Transverse colon (tissue), 4 donors: Measurements from ENCODE around the gene EFCAB7. TPM values are rescaled to one million over a fixed set of nuclear protein-coding genes. Genes with fewer than 3 reads are reported as not detected.

Experiments used
- DNase-seq: peaks from one replicate; pipeline ENCODE4 v3.0.0-alpha.2; 2019
- H3K27ac ChIP-seq, 4 donors: fragments of 200-600 bp; sonication (generic); 2 replicates each; pipeline ENCODE4 v1.5.1; 2016 to 2018; ENCODE audit warnings: inconsistent platforms in 4 of 4
- H3K27me3 ChIP-seq: fragments of 200-600 bp; sonication (generic); 2 replicates; pipeline ENCODE4 v1.5.1; 2017; ENCODE audit warnings: inconsistent platforms
- H3K36me3 ChIP-seq, 4 donors: fragments of 200-600 bp; sonication (generic); 2 replicates each; pipeline ENCODE4 v1.5.1; 2017 to 2019; ENCODE audit warnings: inconsistent platforms in 4 of 4
- H3K4me1 ChIP-seq, 4 donors: fragments of 200-600 bp; sonication (generic); 2 replicates each; pipeline ENCODE4 v1.5.1; 2017 to 2020; ENCODE audit warnings: inconsistent platforms in 4 of 4
- H3K4me3 ChIP-seq, 4 donors: fragments of 200-600 bp; sonication (generic); 1 replicate in 1 of 4; 2 replicates in 3 of 4; pipeline versions ENCODE4 v1.5.1 to v1.6.1; 2017 to 2019; ENCODE audit warnings: inconsistent platforms in 4 of 4
- H3K9me3 ChIP-seq, 2 donors: fragments of 200-600 bp; sonication (generic); 2 replicates each; pipeline ENCODE4 v1.5.1; 2017 to 2019; ENCODE audit warnings: inconsistent platforms in 2 of 2
- EP300 ChIP-seq: sonication (generic); formaldehyde crosslinking; IDR thresholded peaks from one replicate; pipeline ENCODE4 v1.6.1; 2017; ENCODE audit warnings: antibody characterized with exemption, low read depth
- POLR2A ChIP-seq: fragments of 450-650 bp; IDR thresholded peaks from one replicate; pipeline ENCODE4 v1.6.1; 2016; ENCODE audit warnings: antibody characterized with exemption, mild to moderate bottlenecking, moderate library complexity
- POLR2AphosphoS5 ChIP-seq, 3 donors: sonication (generic); formaldehyde crosslinking; IDR thresholded peaks; one replicate each; pipeline ENCODE4 v1.6.1; 2016; ENCODE audit warnings: antibody characterized with exemption in 3 of 3
- WGBS, 2 donors: methylation state at CpG; one replicate each; pipeline ENCODE4 v1.1.5; 2018; ENCODE audit warnings: low coverage in 1 of 2; 5-methylcytosine and 5-hydroxymethylcytosine counted together
- in situ Hi-C, 4 donors: fragments of 200-750 bp; cut with MboI; loops; one replicate each; pipeline versions ENCODE4 v1.15.0 to v1.15.1; 2017; ENCODE audit warnings: low sequenced_read_pairs in 3 of 4, low pct_ligation_motif_present in 1 of 4, low pct_unique_long_range_greater_than_20kb in 1 of 4
- intact Hi-C: fragments of 100-400 bp; cut with DNase I; formaldehyde crosslinking; loops from one replicate; pipeline ENCODE4 v1.15.1; 2023; ENCODE audit warnings: low total_unique reads
- total RNA-seq, 4 donors: library from RNA; depleted of rRNA; stranded (reverse); fragments of >200 nt; gene quantifications; one replicate each; pipeline ENCODE4 v1.1.0, GENCODE V29; 2016
- TF ChIP-seq, protein P1 (sequence below), 5 experiments: fragments of 200-600 bp in 3 of 5; fragments of 450-650 bp in 2 of 5; sonication (generic) in 3 of 5; IDR thresholded peaks; 1 replicate in 2 of 5; 2 replicates in 3 of 5; pipeline ENCODE4 v1.5.1; 2016 to 2017; ENCODE audit warnings: antibody characterized with exemption in 5 of 5, inconsistent platforms in 3 of 5, mild to moderate bottlenecking in 2 of 5, moderate library complexity in 1 of 5

The EFCAB7 gene
- total RNA-seq, 4 donors from 2014 or later, result 3.8 to 6.4 (median 4.2) TPM; not detected in 1

GRCh38 chr1:63617450-63617849, 94.1 kb downstream of the EFCAB7 start:
- Histone ChIP-seq H3K9me3 (no peaks in the 10 kb centered on the region), H3K4me3 (no peak overlapping the region), H3K27me3 (no peaks in the 10 kb centered on the region), H3K36me3 (no peaks in the 10 kb centered on the region), H3K27ac (no peak overlapping the region), H3K4me1 (peaks cover 0 to 9% (median 2%) of the 10 kb centered on the region in 4 donors)
- TF ChIP-seq POLR2AphosphoS5 (IDR thresholded peaks at IDR 0.05) (no peak), POLR2A (no peak), EP300 (no peak)
- TF ChIP-seq, protein P1, sequence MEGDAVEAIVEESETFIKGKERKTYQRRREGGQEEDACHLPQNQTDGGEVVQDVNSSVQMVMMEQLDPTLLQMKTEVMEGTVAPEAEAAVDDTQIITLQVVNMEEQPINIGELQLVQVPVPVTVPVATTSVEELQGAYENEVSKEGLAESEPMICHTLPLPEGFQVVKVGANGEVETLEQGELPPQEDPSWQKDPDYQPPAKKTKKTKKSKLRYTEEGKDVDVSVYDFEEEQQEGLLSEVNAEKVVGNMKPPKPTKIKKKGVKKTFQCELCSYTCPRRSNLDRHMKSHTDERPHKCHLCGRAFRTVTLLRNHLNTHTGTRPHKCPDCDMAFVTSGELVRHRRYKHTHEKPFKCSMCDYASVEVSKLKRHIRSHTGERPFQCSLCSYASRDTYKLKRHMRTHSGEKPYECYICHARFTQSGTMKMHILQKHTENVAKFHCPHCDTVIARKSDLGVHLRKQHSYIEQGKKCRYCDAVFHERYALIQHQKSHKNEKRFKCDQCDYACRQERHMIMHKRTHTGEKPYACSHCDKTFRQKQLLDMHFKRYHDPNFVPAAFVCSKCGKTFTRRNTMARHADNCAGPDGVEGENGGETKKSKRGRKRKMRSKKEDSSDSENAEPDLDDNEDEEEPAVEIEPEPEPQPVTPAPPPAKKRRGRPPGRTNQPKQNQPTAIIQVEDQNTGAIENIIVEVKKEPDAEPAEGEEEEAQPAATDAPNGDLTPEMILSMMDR (IDR thresholded peaks at IDR 0.05), result no peak
- intact Hi-C loops (loop anchor here (5.0 kb wide), 1 partner anchor 630 kb away; no protein-coding TSS in a partner anchor), in situ Hi-C loops (loop anchor here in 3 of 4 donors (5.0 to 25.0 kb wide), 5 partner anchors 517 to 627 kb away; no protein-coding TSS in a partner anchor)
- 83 to 90% methylated on average over 1 to 6 of the region's 6 CpGs for WGBS, 2 donors
- DNase-seq, result no peak

DNA sequence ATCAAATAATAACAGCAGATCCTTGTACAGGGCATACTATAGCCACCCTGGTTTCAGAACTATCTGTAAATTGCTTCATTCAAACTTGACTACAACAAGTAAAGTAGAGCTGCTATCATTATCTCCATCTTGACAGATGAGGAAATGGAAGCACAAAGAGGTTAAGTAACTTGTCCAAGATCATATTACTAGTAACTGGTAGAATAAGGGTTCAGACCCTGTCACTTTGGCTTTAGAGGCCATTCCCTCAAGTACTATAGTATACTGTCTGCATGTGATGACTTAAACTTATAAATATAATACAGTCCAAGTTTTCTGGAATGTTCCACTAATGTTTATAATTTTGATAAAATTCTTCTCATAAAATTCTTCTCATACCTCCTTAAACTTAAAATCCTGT, 94.7 kb downstream of the EFCAB7 start:
- Histone ChIP-seq H3K9me3 (no peaks in the 10 kb centered on the region), H3K4me1 (peaks cover 0 to 9% (median 2%) of the 10 kb centered on the region in 4 donors), H3K4me3 (no peak overlapping the region), H3K27ac (no peak overlapping the region), H3K36me3 (no peaks in the 10 kb centered on the region), H3K27me3 (no peaks in the 10 kb centered on the region)
- no peak for DNase-seq
- TF ChIP-seq POLR2AphosphoS5 (IDR thresholded peaks at IDR 0.05) (no peak), POLR2A (no peak), EP300 (no peak)
- TF ChIP-seq, protein P1 (IDR thresholded peaks at IDR 0.05), result no peak
- intact Hi-C loops (loop anchor here (5.0 kb wide), 1 partner anchor 629 kb away; no protein-coding TSS in a partner anchor), in situ Hi-C loops (loop anchor here in 3 of 4 donors (5.0 to 25.0 kb wide), 5 partner anchors 517 to 627 kb away; no protein-coding TSS in a partner anchor)

DNA sequence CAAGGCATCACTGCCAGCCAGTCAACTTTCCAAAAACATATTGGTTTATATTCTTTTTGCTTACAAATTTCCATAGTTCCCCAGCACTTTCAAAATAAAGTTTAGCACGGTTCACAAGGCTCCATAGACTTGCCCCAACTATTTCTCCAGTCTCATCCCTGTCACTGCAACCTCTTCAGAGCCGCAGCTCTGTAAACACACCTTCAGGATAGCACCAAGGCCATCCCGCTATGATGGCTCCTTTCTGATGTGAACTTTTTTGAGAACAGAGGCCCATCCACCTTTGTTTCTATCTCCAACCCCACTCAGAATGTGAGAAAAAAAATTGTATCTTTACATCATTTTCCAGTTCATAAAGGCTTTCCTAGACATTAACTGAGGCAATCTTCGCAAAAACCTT, 96.2 kb downstream of the EFCAB7 start:
- intact Hi-C loops (loop anchor here (5.0 kb wide), 1 partner anchor 628 kb away; no protein-coding TSS in a partner anchor), in situ Hi-C loops (loop anchor here in 3 of 4 donors (5.0 to 25.0 kb wide), 5 partner anchors 515 to 625 kb away; no protein-coding TSS in a partner anchor)
- DNase-seq, result no peak
- Histone ChIP-seq H3K27me3 (no peaks in the 10 kb centered on the region), H3K36me3 (no peaks in the 10 kb centered on the region), H3K27ac (no peak overlapping the region), H3K4me1 (peaks cover 0 to 9% (median 2%) of the 10 kb centered on the region in 4 donors), H3K4me3 (no peak overlapping the region), H3K9me3 (no peaks in the 10 kb centered on the region)
- TF ChIP-seq EP300 (no peak), POLR2A (no peak), POLR2AphosphoS5 (IDR thresholded peaks at IDR 0.05) (no peak)
- TF ChIP-seq, protein P1 (IDR thresholded peaks at IDR 0.05), result no peak
- WGBS, 2 donors, result 94 to 95% methylated on average over 4 of the region's 4 CpGs

DNA sequence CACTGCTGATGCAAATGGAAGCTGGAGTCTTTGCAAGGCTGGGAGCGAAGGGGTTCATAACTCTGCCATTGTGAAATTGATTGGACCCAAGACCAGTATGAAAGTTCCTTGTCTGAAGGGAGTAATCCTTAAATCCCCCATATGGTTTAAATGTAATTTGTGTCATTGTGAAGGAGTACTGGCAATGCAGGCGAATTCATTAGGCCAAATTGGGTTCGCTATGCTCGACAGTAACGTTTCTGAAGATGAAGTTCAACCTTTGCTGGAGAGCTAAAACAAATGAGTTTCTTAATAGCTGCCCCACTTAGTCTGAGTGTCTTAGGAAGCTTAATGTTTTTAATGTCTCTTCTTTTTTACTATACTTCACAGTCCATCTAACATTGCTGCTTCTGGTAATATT, 97.3 kb downstream of the EFCAB7 start:
- Histone ChIP-seq H3K36me3 (no peaks in the 10 kb centered on the region), H3K4me3 (no peak overlapping the region), H3K27ac (peak overlapping the region in 3 of 4 donors; percentile 10 to 52 (median 17)), H3K27me3 (no peaks in the 10 kb centered on the region), H3K9me3 (no peaks in the 10 kb centered on the region), H3K4me1 (peaks cover 0 to 9% (median 2%) of the 10 kb centered on the region in 4 donors)
- TF ChIP-seq EP300 (no peak), POLR2A (no peak), POLR2AphosphoS5 (IDR thresholded peaks at IDR 0.05) (no peak)
- TF ChIP-seq, protein P1 (IDR thresholded peaks at IDR 0.05), result no peak
- in situ Hi-C loops, result loop anchor here in 1 of 4 donors (25.0 kb wide), 1 partner anchor 617 kb away; no protein-coding TSS in a partner anchor
- no peak for DNase-seq
- 91 to 93% methylated on average over 4 to 5 of the region's 5 CpGs for WGBS, 2 donors
- intact Hi-C loops, result no loop called here
